GM21619 (cell line): ENCODE data around the gene LOXL3.

Experiments used
- ATAC-seq: cut with Tn5 transposase; IDR thresholded peaks from one replicate; pipeline ENCODE4 v1.9.1; 2021; ENCODE audit not compliant: unreplicated experiment

LOXL3 gene

DNA sequence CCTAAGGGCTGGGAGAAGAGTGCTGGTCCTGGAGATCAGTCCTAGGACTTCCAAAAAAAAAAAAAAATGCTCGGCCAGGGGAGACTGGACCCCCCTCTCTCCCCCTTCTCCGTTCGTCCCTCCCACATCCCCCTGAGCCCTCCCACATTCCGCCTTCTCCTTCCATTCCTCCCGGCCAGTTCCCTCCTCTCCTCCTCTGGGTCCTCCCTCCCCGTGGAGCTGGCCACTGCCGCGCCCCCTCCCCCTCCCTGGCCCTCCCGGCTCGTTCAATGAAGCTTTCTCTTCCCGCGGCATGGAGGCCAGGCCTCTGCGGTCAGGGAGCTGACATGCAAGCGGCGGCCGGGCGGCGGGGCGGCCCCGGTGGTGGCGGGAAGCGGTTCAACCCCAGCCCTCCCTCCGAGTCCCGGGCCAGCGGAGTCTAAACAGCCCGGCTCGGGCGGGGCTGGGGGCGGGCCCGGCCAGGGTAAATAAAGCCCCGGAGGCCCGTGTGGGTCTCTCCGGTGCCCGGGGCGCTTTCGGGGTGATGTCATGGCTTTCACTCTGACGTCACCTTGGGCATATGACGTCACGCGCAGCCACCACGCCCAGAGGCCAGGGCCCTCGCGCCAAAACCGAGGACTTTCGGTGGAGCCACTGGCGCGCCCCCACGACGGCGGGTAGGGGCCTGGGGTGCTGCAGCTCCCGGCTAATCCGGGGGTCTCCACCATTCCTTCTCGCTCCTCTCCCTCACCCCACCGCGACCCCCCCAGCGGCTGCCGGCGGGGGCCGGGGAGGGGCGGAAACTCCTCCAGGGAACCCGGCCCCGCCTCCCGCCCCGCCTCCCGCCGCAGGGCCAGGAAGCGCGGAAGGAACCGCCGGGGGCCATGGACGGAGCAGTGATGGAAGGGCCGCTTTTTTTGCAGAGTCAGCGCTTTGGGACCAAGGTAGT, at the start of gene LOXL3, which contains the start of gene DOK1:
TSS of gene LOXL3 (minus strand) at position 51 of the 928 bp plus-strand sequence. CDS start 1,308 bp downstream, outside the sequence.
TSS of gene DOK1 (plus strand) at position 829 of the 928 bp plus-strand sequence. CDS start at position 864, 35 bp downstream.
- peak; percentile 47 for ATAC-seq

GRCh38 chr2:74602586-74603281, 49.0 kb upstream of the LOXL3 start:
- ATAC-seq: no peak

GRCh38 chr2:74599676-74600075, 45.9 kb upstream of the LOXL3 start:
- no peak for ATAC-seq

DNA sequence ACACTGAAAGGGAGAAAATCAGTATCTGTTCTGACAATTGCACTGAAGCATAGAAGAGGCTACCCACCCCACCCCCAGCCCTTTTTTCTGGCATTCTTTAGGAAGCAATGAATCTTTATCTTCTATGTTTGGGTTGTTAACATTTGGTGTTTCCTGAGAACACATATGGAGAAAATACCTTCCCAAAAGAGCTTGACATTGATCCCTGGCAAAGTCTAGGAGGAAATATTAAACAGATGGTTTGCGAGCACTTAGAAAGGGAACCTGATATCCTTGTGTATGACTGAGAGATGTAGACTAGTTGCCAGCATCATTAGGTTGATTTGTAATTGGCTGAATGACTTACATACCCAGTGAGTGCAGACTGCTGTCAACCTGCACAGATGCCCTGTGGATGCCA, 43.7 kb upstream of the LOXL3 start:
- ATAC-seq: no peak

DNA sequence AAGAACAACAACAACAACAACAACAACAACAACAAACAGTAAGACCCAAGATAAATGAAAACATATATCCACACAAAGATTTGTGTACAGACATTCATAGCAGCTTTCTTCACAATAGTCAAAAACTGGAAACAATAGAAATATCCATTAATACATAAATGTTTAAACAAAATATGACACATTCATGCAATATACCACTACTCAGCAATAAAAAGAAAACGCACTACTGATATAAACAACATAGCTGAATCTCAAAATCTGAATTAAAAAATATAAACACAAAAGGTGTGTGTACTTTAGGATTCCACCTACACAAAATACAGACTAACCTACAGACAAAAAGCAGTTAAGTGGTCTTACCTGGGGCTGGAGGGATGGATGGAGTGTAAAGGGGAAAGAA, 42.8 kb upstream of the LOXL3 start:
- ATAC-seq: no peak

- no peak for ATAC-seq
These were observed 40.4 kb upstream of the LOXL3 start for GRCh38 chr2:74593826-74594772.

- no peak for ATAC-seq
These were observed 34.9 kb upstream of the LOXL3 start for GRCh38 chr2:74588664-74589063.

GRCh38 chr2:74587664-74588277, 34.0 kb upstream of the LOXL3 start:
- ATAC-seq: peak; percentile 65

DNA sequence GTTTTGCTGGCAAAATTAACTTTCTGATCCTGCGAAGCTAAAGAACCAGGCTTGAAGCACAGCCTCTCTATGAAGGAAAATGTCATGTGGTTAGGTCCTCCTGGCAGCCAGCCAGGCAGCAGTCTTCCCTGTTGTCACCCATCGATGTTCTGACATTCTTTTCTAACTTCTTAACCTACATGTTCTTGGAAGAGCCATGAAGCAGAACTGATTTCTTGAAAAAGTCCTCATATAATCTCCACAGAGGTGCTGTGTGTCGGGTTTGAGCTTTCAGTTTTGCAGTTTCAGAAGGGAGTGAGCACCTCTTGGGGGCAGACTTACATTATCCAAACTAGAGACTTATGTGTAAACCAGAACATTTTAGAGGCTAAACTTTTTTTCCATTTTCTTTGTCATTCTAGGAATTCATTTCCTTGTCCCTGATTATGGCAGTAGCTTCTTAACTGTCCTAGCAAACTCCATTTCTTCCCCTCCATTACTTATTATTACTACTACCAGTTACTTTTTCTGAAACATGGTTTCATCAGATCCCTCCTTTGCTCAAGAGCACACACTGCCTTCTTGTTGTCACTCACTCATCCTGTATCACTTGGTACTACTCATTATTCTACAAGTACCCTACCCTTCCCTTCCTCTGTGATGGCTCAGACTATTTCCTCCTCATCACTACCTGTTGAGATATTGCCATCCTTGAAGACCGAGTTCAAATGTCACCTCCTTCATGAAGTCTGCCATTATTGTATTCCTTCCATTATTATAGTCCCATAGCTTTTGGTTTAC, 31.9 kb upstream of the LOXL3 start:
- no peak for ATAC-seq

- no peak for ATAC-seq
These were observed 30.4 kb upstream of the LOXL3 start for GRCh38 chr2:74584088-74584645.

DNA sequence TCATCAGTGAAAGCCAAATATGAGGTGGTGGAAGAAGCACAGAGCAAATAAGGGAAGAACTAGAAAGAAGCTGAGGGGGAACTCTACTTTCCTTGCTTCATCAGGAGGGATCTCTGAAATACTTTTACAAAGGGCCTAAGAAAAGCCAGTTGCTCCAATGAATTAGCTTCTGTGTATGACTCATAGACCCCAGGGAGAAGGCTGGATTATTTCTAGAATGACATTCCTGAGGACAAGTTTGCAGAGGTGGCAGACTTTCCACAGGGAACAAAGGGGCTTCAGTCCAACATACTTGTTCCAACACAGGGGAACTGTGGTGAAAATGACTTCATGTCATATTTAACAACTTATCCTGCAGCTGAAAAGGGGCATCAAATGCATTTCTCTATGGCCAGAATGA, 29.8 kb upstream of the LOXL3 start:
- no peak for ATAC-seq

GRCh38 chr2:74582184-74582583, 28.4 kb upstream of the LOXL3 start:
- no peak for ATAC-seq

DNA sequence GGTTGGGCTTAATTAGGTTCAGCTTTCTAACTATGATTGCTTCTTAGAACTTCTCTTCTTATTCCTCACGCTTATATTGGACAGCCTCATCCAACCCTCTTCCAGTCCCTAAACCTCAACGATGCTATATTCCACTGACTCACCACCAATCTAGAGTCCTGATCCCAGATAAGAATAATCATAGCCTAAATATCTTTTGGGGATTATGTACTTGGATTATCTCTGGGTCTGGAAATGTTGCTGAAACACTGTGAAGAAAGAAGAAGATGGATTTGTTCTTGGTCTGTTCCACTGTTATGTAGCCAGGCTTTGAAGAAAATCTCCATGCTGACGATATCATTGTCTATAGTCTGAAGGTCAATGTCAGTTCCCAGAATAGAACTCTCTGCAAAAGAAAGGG, 27.7 kb upstream of the LOXL3 start:
- ATAC-seq: no peak

DNA sequence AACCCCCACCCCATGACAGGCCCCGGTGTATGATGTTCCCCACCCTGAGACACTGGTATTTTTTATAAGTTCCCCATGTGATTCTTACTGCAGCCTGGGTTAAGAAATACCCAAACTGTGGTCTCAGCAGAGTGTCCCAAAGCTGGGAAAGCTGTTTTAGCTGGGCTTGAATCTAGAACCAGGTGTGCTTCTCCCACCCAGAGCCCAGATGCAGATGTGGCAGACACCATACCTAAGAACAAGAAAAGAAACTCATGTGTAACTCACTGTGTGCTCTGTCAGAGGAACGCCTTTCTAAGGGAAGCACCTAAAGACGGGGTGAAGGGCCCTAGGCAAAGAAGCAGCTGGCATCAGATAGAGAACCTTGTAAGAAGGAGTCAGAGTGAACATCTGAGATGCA, 24.7 kb upstream of the LOXL3 start:
- ATAC-seq: peak; percentile 39

GRCh38 chr2:74577448-74577847, 23.7 kb upstream of the LOXL3 start:
- peak; percentile 38 for ATAC-seq

GRCh38 chr2:74576863-74577229, 23.1 kb upstream of the LOXL3 start:
- no peak for ATAC-seq

DNA sequence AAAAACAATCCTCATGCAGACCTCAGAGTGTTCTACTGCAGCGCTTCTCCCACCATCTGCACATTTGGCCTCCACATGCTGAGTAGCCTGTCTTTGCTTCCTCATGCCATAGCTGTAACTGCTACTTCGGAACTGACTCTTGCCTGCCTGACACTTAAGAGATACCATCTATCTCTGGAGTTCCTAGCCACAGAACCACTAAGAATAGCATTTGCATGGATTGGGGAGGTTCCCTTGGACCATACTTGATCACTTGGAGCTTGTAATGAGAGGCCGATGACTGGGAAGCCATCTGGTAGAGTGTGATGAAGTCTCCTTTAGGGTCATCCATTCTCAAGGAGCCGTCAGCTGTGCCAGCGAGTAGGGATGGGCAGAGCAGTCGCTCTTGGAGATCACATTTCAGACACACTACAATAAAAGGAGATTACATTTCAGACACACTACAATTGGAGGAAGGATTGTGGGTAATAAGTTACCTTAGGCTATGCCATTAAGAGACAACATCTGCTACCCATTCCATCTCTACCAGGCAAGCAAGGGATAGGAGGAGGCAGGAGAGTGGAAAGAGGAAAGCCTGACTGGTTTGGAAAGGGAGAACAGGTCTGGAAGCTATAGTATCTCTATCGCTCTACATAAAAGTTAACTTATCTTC, 22.6 kb upstream of the LOXL3 start:
- no peak for ATAC-seq

- ATAC-seq: no peak
These were observed 21.6 kb upstream of the LOXL3 start for GRCh38 chr2:74575320-74575719.
